ENCODE data around the gene RABGAP1L. TPM values are rescaled to one million over a fixed set of nuclear protein-coding genes. Genes with fewer than 3 reads are reported as not detected.

RABGAP1L gene
- total RNA-seq, 1 experiment from 2014 or later, result 29.3 TPM

- Histone ChIP-seq H2AFZ (ENCODE audit: low read depth, low read length, poor library complexity, severe bottlenecking) (no peak overlapping the region), H3K4me3 (replicated peaks in 1 of 2; ENCODE audit: low read depth in 1 of 2, low read length in 2 of 2) (no peak overlapping the region), H3K4me2 (ENCODE audit: low read length) (no peak overlapping the region), H4K20me1 (ENCODE audit: insufficient read depth) (no peaks in the 10 kb centered on the region), H3K27me3 (ENCODE audit: insufficient read depth, low read length) (no peaks in the 10 kb centered on the region), H3K9ac (ENCODE audit: low read length) (no peak overlapping the region), H3K27ac (ENCODE audit: low read depth, low read length) (no peak overlapping the region), H3K9me3 (ENCODE audit: control insufficient read depth in 1 of 2, insufficient read depth in 1 of 2, low read depth in 1 of 2, low read length in 2 of 2) (no peaks in the 10 kb centered on the region), H3K9me2 (ENCODE audit: insufficient read depth) (no peaks in the 10 kb centered on the region), H3K79me2 (ENCODE audit: insufficient read depth, low read length) (no peaks in the 10 kb centered on the region), H3K4me1 (ENCODE audit: control insufficient read depth in 1 of 2, insufficient read depth in 2 of 2, low read length in 2 of 2) (peaks cover 4 to 11% of the 10 kb centered on the region in 2 experiments; a peak in 2 of 4 replicates), H3K36me3 (ENCODE audit: control insufficient read depth in 1 of 2, insufficient read depth in 2 of 2, low read length in 2 of 2) (no peaks in the 10 kb centered on the region)
- ChIA-PET RAD21 (ENCODE audit: low non-redundant PET in 1 of 2, low total read pairs in 2 of 2, uncharacterized antibody in 2 of 2, unreplicated experiment in 2 of 2) (no interaction called here), CTCF (no interaction called here), POLR2A (no interaction called here)
- no TSS peak for BruUV-seq (replicated peaks)
- intact Hi-C loops (cut with micrococcal nuclease), result no loop called here
- ATAC-seq (no peak), DNase-seq (ENCODE audit: low read depth, low spot score) (no peak)
- TF ChIP-seq ELF1 (IDR thresholded peaks at IDR 0.05; ENCODE audit: borderline replicate concordance, low read depth), result no peak
- no peak for TF ChIP-seq POLR2A (IDR thresholded peaks at IDR 0.05; ENCODE audit: borderline replicate concordance, extremely low read depth, insufficient read depth, insufficient read length)
- TF ChIP-seq CBX3 (IDR thresholded peaks at IDR 0.05; ENCODE audit: low read depth), result no peak
- no peak for TF ChIP-seq REST (IDR thresholded peaks at IDR 0.05; ENCODE audit: low read depth)
- TF ChIP-seq YY1 (IDR thresholded peaks at IDR 0.05; ENCODE audit: extremely low read depth, insufficient replicate concordance, low read depth, low read length), result no peak
- no peak for TF ChIP-seq ZFX (IDR thresholded peaks at IDR 0.05)
- no peak for TF ChIP-seq TCF7L2 (IDR thresholded peaks at IDR 0.05; ENCODE audit: borderline replicate concordance, extremely low read depth, insufficient read depth, insufficient read length)
- TF ChIP-seq SIN3A (IDR thresholded peaks at IDR 0.05; ENCODE audit: low read depth), result no peak
- no peak for TF ChIP-seq RAD21 (IDR thresholded peaks at IDR 0.05; ENCODE audit: low read depth)
- TF ChIP-seq FOSL1 (IDR thresholded peaks at IDR 0.05; ENCODE audit: low read depth), result no peak
- no peak for TF ChIP-seq EZH2phosphoT487 (IDR thresholded peaks at IDR 0.05; ENCODE audit: borderline replicate concordance)
- no peak for TF ChIP-seq EZH2 (IDR thresholded peaks at IDR 0.05)
- TF ChIP-seq POLR2AphosphoS5 (IDR thresholded peaks at IDR 0.05; ENCODE audit: low read depth, low read length), result no peak
- TF ChIP-seq ZNF274 (IDR thresholded peaks at IDR 0.05; ENCODE audit: low read depth, low read length), result no peak
- no peak for TF ChIP-seq EGR1 (IDR thresholded peaks at IDR 0.05; ENCODE audit: low read depth)
- TF ChIP-seq MAX (IDR thresholded peaks at IDR 0.05), result no peak
Observed at GRCh38 chr1:174690266-174690665, 530.9 kb downstream of the RABGAP1L start.

All from HCT116 (cell line).